WERI-Rb-1 (cell line): ENCODE data around the gene LRRC4C.

Experiments
- DNase-seq: peaks from one replicate; pipeline ENCODE4 v3.0.0-alpha.2; 2020
- H3K27ac ChIP-seq: fragments of 250-450 bp; sonication (Bioruptor Pico); 2 replicates; pipeline ENCODE4 v1.5.1; 2020; ENCODE audit warnings: mild to moderate bottlenecking, moderate library complexity
- H3K27me3 ChIP-seq: fragments of 250-450 bp; sonication (Bioruptor Pico); 2 replicates; pipeline ENCODE4 v1.5.1; 2021; ENCODE audit warnings: mild to moderate bottlenecking, low read depth, moderate library complexity; ENCODE audit not compliant: insufficient read depth, severe bottlenecking
- H3K36me3 ChIP-seq: fragments of 250-450 bp; sonication (Bioruptor Pico); 2 replicates; pipeline ENCODE4 v1.5.1; 2020; ENCODE audit warnings: mild to moderate bottlenecking, moderate library complexity
- H3K4me3 ChIP-seq: 2 replicates; pipeline ENCODE4 v1.5.1; 2011; ENCODE audit warnings: low read depth, mild to moderate bottlenecking, control low read depth, low read length
- H3K9me3 ChIP-seq: fragments of 250-450 bp; sonication (Bioruptor Pico); 2 replicates; pipeline ENCODE4 v1.5.1; 2021; ENCODE audit warnings: mild to moderate bottlenecking, moderate library complexity; ENCODE audit not compliant: severe bottlenecking
- CTCF ChIP-seq: IDR thresholded peaks from 2 replicates; pipeline ENCODE4 v1.5.1; 2011; ENCODE audit warnings: low read depth, mild to moderate bottlenecking, control low read depth, inconsistent platforms, low read length

The LRRC4C gene

GRCh38 chr11:41286751-41287150 lies 172.7 kb downstream of the LRRC4C start:
- DNase-seq = no peak
- TF ChIP-seq CTCF = no peak
- Histone ChIP-seq H3K27ac (no peak overlapping the region), H3K9me3 (no peaks in the 10 kb centered on the region), H3K27me3 (peaks cover 5% of the 10 kb centered on the region), H3K36me3 (no peaks in the 10 kb centered on the region), H3K4me3 (no peak overlapping the region)

GRCh38 chr11:41284354-41284753 lies 175.1 kb downstream of the LRRC4C start:
- no peaks in the 10 kb centered on the region for H3K9me3 ChIP-seq
- no peak for TF ChIP-seq CTCF
- no peak overlapping the region for H3K4me3 ChIP-seq
- H3K27ac ChIP-seq = no peak overlapping the region
- no peak for DNase-seq
- H3K27me3 ChIP-seq = peaks cover 3% of the 10 kb centered on the region
- no peaks in the 10 kb centered on the region for H3K36me3 ChIP-seq

GRCh38 chr11:41283191-41283930 lies 176.1 kb downstream of the LRRC4C start:
- H3K9me3 ChIP-seq = no peaks in the 10 kb centered on the region
- DNase-seq = no peak
- no peak overlapping the region for H3K4me3 ChIP-seq
- H3K27me3 ChIP-seq = peaks cover 3% of the 10 kb centered on the region
- H3K27ac ChIP-seq = no peak overlapping the region
- H3K36me3 ChIP-seq = no peaks in the 10 kb centered on the region
- TF ChIP-seq CTCF = no peak

- no peak for DNase-seq
Observed at GRCh38 chr11:41282395-41282794, 177.1 kb downstream of the LRRC4C start.

GRCh38 chr11:41281131-41281742 lies 178.2 kb downstream of the LRRC4C start:
- H3K4me3 ChIP-seq = no peak overlapping the region
- no peak for TF ChIP-seq CTCF
- no peaks in the 10 kb centered on the region for H3K9me3 ChIP-seq
- no peaks in the 10 kb centered on the region for H3K36me3 ChIP-seq
- no peak overlapping the region for H3K27ac ChIP-seq
- DNase-seq = no peak
- H3K27me3 ChIP-seq = peaks cover 3% of the 10 kb centered on the region

More at GRCh38 chr11:41282395-41282794, 177.1 kb downstream of the LRRC4C start:
- no peak overlapping the region for H3K4me3 ChIP-seq
- no peak for TF ChIP-seq CTCF
- H3K27ac ChIP-seq = no peak overlapping the region
- H3K27me3 ChIP-seq = peaks cover 3% of the 10 kb centered on the region
- no peaks in the 10 kb centered on the region for H3K36me3 ChIP-seq
- no peaks in the 10 kb centered on the region for H3K9me3 ChIP-seq
